Measurements from ENCODE around the gene EPB41L5.

The EPB41L5 gene

DNA sequence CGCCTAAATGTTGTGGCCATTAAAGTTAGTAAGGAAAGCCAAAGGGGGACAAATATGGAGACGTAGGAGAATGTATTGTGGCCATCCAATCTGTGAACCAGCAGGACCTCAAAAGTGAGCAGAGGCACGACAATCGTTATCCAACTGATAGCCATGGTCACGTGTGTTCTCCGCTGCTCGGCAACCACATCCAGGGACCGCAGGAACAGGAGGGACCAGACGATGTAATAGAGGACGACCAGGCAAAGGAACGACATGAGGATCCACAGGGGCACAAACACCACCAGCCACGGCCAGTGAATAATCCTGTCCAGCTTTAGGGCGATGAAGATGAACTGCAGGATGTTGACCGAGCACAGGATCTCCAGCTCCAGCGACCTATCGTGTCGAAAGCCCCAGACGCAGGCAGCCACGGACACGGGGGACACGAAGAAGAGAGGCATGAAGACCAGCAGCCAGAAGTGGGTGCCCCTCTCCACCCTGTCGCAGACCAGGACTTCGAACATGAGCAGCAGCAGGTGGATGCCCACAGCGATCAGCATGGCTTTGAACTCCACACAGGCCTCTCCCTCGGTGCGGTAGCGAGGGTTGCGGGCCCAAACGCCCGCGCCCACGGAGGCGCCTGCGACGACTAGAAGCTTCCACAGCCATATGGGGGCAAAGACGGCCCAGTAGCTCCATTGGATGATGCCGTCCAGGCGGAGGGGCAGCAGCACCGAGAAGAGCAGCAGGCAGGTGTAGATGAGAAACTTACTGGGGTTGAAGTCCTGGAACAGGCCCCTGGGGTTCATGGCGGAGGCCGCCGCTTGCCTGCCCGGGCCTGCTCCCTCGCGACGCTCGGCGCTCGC is 209.5 kb downstream of the EPB41L5 start:
- H3K9me3 Mint-ChIP-seq: peaks cover 20% of the 10 kb centered on the region
- H3K4me1 Mint-ChIP-seq: peaks cover 15% of the 10 kb centered on the region
- peak overlapping the region; percentile 84 to 89 (median 86) for H3K4me3 Mint-ChIP-seq
- peaks cover 35% of the 10 kb centered on the region for H3K27me3 Mint-ChIP-seq (ENCODE audit: low read depth)
- peak overlapping the region in 2 of 3 experiments; percentile 80 to 81 for H3K27ac Mint-ChIP-seq
- TF ChIP-seq, protein P1, sequence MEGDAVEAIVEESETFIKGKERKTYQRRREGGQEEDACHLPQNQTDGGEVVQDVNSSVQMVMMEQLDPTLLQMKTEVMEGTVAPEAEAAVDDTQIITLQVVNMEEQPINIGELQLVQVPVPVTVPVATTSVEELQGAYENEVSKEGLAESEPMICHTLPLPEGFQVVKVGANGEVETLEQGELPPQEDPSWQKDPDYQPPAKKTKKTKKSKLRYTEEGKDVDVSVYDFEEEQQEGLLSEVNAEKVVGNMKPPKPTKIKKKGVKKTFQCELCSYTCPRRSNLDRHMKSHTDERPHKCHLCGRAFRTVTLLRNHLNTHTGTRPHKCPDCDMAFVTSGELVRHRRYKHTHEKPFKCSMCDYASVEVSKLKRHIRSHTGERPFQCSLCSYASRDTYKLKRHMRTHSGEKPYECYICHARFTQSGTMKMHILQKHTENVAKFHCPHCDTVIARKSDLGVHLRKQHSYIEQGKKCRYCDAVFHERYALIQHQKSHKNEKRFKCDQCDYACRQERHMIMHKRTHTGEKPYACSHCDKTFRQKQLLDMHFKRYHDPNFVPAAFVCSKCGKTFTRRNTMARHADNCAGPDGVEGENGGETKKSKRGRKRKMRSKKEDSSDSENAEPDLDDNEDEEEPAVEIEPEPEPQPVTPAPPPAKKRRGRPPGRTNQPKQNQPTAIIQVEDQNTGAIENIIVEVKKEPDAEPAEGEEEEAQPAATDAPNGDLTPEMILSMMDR (IDR thresholded peaks at IDR 0.05; ENCODE audit: unreplicated experiment in 3 of 3): no peak
- H3K36me3 Mint-ChIP-seq (ENCODE audit: low read depth): peaks cover 43% of the 10 kb centered on the region

DNA sequence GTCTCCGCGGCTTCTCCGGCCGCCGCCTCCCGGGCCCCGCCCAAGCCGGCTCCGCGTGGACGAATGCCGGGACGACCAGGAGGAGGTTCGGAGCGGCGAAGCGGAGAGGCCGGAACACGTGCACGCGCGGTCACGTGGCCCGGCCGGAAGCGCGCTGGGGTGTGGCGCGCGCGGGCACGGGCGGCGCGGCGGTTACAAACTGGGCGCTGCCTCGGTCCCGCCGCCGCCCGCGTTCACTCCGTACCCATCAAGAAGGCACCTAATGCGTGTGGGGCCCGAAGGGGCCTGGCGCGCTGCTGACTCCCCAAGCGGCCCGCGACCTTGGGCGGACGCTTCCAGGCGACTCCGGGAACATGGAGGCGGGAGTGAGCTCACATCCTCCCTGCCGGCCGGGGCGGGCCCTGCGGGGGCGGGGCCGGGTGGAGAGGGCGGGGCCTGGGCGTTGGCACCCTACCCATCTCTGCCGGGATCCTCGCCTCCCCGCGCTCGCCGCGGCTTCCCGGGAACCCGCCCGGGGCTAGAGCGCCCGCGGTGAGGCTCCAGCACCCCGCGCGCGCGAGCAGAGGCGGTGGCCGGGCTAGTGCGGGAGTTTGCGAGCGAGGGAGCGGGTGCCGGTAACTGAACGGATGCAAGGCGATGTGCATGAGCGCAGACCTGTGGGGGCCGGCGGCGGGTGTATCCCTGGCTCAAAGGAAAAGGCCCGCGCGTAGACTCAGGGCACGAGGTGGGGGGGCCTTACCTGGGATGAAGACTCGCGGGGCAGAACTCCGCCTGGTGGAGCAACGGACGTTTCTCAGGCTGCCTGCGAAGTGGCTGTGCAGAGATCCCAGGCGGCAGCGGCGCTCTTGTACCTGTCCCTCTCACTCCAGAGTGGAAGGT is 210.4 kb downstream of the EPB41L5 start, which contains the start of gene TMEM185B:
Gene TMEM185B (minus strand): TSS at position 367 of the 879 bp plus-strand sequence. CDS start 424 bp downstream, outside the sequence.
- Mint-ChIP-seq H3K9me3 (peaks cover 14% of the 10 kb centered on the region), H3K27me3 (ENCODE audit: low read depth) (peaks cover 36% of the 10 kb centered on the region), H3K4me3 (peak within 1 kb of the TSS; percentile 84 to 89 (median 86)), H3K4me1 (peaks cover 15% of the 10 kb centered on the region), H3K36me3 (ENCODE audit: low read depth) (peaks cover 38% of the 10 kb centered on the region), H3K27ac (peak within 1 kb of the TSS in 2 of 3 experiments; percentile 80 to 81)
- TF ChIP-seq, protein P1 (IDR thresholded peaks at IDR 0.05; ENCODE audit: unreplicated experiment in 3 of 3): peak in 2 of 3 experiments; percentile 41 to 47

DNA sequence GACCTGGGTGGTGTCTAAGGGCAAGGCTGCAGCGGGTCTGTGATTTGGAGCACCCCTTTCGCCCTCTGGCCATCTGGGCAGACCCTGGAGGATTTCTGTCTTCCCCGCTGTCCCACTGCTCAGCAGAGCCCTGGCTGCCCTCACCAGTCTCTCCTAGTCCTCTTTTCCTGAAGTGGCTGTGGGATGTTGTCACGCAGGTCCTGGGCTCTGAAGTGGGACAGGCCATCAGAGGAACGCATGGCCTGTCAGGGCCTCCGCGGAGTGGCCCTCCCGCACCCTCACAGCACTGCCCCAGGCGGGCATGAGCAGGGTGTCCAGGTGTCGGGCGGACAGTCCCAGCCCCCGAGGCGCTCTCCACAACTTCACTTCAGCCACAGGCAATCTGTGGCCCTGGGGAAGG is 211.4 kb downstream of the EPB41L5 start:
- Mint-ChIP-seq H3K36me3 (ENCODE audit: low read depth) (peaks cover 29% of the 10 kb centered on the region), H3K4me3 (peak overlapping the region; percentile 82 to 84 (median 83)), H3K27me3 (ENCODE audit: low read depth) (peaks cover 46% of the 10 kb centered on the region), H3K27ac (no peak overlapping the region), H3K9me3 (peaks cover 10% of the 10 kb centered on the region), H3K4me1 (peaks cover 15% of the 10 kb centered on the region)
- TF ChIP-seq, protein P1 (IDR thresholded peaks at IDR 0.05; ENCODE audit: unreplicated experiment in 3 of 3): no peak

DNA sequence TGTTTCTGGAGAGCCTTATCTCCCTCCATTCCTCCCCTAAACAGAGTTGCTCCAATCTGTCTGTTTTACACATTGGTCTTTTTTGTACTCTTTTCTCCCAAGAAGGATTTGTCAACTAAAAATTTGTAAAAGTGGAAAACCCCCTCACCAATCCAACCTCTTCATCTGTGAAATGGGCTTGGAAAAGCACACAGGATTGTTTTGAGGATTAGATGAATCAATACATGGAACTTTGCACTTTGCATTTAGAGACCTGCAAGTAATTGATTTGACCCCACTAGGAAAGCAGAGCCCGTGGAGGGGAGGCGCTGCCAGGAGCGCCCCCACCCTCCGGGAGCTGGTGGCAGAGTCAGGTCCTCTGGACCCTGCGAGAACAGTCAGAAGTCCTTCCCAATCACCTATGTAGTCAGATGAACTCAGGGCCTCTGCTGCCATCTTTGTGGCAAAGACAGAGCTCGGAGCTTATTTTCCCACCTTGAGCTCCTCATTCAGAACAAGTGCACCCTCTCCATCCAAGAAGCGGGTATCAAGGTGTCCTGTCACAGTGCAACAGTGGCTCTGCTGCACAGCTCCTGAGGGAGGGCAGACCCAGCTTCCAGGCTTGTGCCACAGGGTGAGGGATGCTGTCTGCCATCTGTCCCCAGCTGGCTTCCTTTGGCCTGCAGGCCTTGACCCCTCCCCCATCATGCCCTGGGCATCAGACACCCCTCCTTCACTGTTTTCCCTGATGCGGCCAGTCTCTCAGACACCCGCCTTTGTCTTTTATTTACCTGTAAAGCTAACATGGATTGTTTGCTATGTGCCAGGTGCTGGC is 212.1 kb downstream of the EPB41L5 start:
- Mint-ChIP-seq H3K27me3 (ENCODE audit: low read depth) (peaks cover 49% of the 10 kb centered on the region), H3K4me1 (peaks cover 15% of the 10 kb centered on the region), H3K4me3 (peak overlapping the region; percentile 82 to 84 (median 83)), H3K9me3 (peaks cover 7% of the 10 kb centered on the region), H3K27ac (no peak overlapping the region), H3K36me3 (ENCODE audit: low read depth) (peaks cover 24% of the 10 kb centered on the region)
- TF ChIP-seq, protein P1 (IDR thresholded peaks at IDR 0.05; ENCODE audit: unreplicated experiment in 3 of 3): no peak

DNA sequence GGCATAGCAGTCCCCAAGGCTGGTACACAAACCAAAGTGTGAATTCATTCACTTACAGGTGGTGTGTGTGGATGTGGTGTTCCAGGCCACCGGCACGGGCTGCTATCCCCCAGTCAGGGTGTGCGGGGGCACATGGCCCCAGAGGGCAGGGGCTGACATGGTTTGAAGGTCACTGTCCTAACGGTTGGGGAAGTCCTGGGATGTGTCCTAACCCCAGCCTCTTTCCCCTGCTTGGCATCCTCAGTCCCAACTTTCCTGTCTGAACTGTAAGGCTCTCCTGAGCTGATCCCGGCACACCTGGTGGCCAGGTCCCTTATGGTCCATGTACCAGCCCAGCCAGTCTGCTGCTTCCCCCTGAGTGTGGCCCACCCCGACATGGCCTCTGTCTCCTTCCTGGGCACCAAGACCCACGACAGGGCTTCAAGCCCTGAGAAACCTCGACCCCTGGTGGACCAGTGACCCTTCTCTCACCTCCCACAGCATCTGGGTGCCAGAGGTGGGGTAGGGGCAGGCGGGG is 212.7 kb downstream of the EPB41L5 start:
- H3K4me3 Mint-ChIP-seq: peak overlapping the region; percentile 34 to 52 (median 46)
- peaks cover 15% of the 10 kb centered on the region for H3K4me1 Mint-ChIP-seq
- H3K36me3 Mint-ChIP-seq (ENCODE audit: low read depth): peaks cover 18% of the 10 kb centered on the region
- peaks cover 7% of the 10 kb centered on the region for H3K9me3 Mint-ChIP-seq
- TF ChIP-seq, protein P1 (IDR thresholded peaks at IDR 0.05; ENCODE audit: unreplicated experiment in 3 of 3): no peak
- no peak overlapping the region for H3K27ac Mint-ChIP-seq
- peaks cover 50% of the 10 kb centered on the region for H3K27me3 Mint-ChIP-seq (ENCODE audit: low read depth)
